Measurements from ENCODE around the gene IQSEC1. TPM values are rescaled to one million over a fixed set of nuclear protein-coding genes. Genes with fewer than 3 reads are reported as not detected.
A peak's percentile ranks its signal among the peaks of the same experiment; 100 is the strongest.

IQSEC1 gene
- total and polyA plus RNA-seq, 9 of the 15 experiments (the other 6 are each of a cell fraction or from before 2014, with no cell fraction given): 0.56 to 39.0 (median 6.8) TPM

DNA sequence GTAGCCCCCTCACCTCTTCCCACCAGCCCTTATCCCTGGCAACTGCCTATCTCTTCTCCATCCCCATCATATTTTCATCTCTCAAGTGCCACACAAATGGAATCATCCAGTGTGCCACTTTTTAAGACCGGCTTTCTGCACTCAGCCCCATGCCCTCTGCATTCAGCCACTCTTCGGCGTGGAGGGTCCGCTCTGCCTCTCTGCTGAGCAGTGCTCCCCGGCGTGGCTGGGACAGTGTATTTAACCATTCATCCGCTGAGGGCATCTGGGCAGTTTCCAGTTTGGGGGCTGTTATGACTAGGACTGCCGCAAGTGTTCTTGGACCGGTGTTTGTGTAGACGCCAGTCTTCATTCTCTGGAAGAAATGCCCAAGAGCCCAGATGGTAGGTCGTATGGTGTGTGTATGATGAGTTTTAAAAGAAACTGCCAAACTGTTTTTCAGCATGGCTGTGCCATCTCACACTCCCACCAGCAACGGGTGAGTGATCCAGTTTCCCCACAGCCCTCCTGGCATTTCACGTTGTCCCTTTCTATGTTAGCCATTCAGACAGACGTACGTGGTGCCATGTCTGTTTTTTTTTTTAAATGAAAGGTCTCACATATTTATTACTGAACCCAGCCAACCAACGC, 20.9 kb downstream of the IQSEC1 start:
- WGBS (ENCODE audit: insufficient coverage, low coverage, missing lambda C conversion rate): 12% methylated on average over 16 of the region's 16 CpGs
- Histone ChIP-seq H2AFZ (ENCODE audit: low read depth, low read length) (no peak overlapping the region), H3K36me3 (ENCODE audit: control insufficient read depth, insufficient read depth, low read length) (no peaks in the 10 kb centered on the region), H3K9ac (ENCODE audit: insufficient read depth in 1 of 2, low read depth in 2 of 2, low read length in 2 of 2) (0 out of 4 replicates have a peak overlapping the region, but pooled peaks of 1 of the 2 experiments have one; percentile 4), H3K9me3 (replicated peaks; ENCODE audit: control insufficient read depth, insufficient read depth, low read depth, low read length) (no peaks in the 10 kb centered on the region; the same call in 1 of the 2 replicates), H3K4me2 (ENCODE audit: insufficient read depth, low read length) (no peak overlapping the region), H4K20me1 (replicated peaks; ENCODE audit: control insufficient read depth, insufficient read depth, low read length) (peaks cover 23% of the 10 kb centered on the region), H3K4me1 (replicated peaks in 1 of 2; ENCODE audit: control insufficient read depth in 2 of 2, insufficient read depth in 2 of 2, low read length in 2 of 2) (peaks cover 0 to 10% of the 10 kb centered on the region in 2 experiments; a peak in 2 of 5 replicates), H3K9me1 (ENCODE audit: control insufficient read depth, insufficient read depth, low read length) (no peaks in the 10 kb centered on the region), H3K4me3 (no peak overlapping the region), H3K27me3 (ENCODE audit: control insufficient read depth in 2 of 2, insufficient read depth in 2 of 2, low read length in 2 of 2) (peaks cover 38 to 83% of the 10 kb centered on the region in 2 experiments), H3K27ac (ENCODE audit: extremely low read depth, low read depth, low read length) (no peak overlapping the region), H3K79me2 (ENCODE audit: control insufficient read depth, insufficient read depth, low read length) (no peaks in the 10 kb centered on the region)
- no peak for TF ChIP-seq SMARCC2 (IDR thresholded peaks at IDR 0.05; ENCODE audit: low read depth)
- no peak for TF ChIP-seq ELF1 (tag; IDR thresholded peaks at IDR 0.05)
- no peak for TF ChIP-seq ZFP30 (CRISPR knock-in tag; IDR thresholded peaks at IDR 0.05; ENCODE audit: borderline replicate concordance)
- no peak for TF ChIP-seq RAD51 (IDR thresholded peaks at IDR 0.05; ENCODE audit: borderline replicate concordance, low read depth)
- TF ChIP-seq, protein P1, sequence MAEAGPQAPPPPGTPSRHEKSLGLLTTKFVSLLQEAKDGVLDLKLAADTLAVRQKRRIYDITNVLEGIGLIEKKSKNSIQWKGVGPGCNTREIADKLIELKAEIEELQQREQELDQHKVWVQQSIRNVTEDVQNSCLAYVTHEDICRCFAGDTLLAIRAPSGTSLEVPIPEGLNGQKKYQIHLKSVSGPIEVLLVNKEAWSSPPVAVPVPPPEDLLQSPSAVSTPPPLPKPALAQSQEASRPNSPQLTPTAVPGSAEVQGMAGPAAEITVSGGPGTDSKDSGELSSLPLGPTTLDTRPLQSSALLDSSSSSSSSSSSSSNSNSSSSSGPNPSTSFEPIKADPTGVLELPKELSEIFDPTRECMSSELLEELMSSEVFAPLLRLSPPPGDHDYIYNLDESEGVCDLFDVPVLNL (CRISPR knock-in tag; IDR thresholded peaks at IDR 0.05; ENCODE audit: low read depth): no peak
- TF ChIP-seq SIRT6 (IDR thresholded peaks at IDR 0.05; ENCODE audit: low read depth, low read length): no peak
- TF ChIP-seq LEF1 (IDR thresholded peaks at IDR 0.05): no peak
- TF ChIP-seq, protein P2, sequence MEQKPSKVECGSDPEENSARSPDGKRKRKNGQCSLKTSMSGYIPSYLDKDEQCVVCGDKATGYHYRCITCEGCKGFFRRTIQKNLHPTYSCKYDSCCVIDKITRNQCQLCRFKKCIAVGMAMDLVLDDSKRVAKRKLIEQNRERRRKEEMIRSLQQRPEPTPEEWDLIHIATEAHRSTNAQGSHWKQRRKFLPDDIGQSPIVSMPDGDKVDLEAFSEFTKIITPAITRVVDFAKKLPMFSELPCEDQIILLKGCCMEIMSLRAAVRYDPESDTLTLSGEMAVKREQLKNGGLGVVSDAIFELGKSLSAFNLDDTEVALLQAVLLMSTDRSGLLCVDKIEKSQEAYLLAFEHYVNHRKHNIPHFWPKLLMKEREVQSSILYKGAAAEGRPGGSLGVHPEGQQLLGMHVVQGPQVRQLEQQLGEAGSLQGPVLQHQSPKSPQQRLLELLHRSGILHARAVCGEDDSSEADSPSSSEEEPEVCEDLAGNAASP (IDR thresholded peaks at IDR 0.05): no peak
- no peak for TF ChIP-seq KDM5B (IDR thresholded peaks at IDR 0.05; ENCODE audit: insufficient replicate concordance, low read depth, low read length)
- no peak for TF ChIP-seq SRF (CRISPR knock-in tag; IDR thresholded peaks at IDR 0.05)
- no peak for TF ChIP-seq ESRRB (CRISPR knock-in tag; IDR thresholded peaks at IDR 0.05; ENCODE audit: borderline replicate concordance)
- no peak for TF ChIP-seq ERF (CRISPR knock-in tag; IDR thresholded peaks at IDR 0.05)
- TF ChIP-seq PYGO2 (tag; IDR thresholded peaks at IDR 0.05): no peak
- no peak for TF ChIP-seq ZNF717 (CRISPR knock-in tag; IDR thresholded peaks at IDR 0.05)
- TF ChIP-seq, protein P3, sequence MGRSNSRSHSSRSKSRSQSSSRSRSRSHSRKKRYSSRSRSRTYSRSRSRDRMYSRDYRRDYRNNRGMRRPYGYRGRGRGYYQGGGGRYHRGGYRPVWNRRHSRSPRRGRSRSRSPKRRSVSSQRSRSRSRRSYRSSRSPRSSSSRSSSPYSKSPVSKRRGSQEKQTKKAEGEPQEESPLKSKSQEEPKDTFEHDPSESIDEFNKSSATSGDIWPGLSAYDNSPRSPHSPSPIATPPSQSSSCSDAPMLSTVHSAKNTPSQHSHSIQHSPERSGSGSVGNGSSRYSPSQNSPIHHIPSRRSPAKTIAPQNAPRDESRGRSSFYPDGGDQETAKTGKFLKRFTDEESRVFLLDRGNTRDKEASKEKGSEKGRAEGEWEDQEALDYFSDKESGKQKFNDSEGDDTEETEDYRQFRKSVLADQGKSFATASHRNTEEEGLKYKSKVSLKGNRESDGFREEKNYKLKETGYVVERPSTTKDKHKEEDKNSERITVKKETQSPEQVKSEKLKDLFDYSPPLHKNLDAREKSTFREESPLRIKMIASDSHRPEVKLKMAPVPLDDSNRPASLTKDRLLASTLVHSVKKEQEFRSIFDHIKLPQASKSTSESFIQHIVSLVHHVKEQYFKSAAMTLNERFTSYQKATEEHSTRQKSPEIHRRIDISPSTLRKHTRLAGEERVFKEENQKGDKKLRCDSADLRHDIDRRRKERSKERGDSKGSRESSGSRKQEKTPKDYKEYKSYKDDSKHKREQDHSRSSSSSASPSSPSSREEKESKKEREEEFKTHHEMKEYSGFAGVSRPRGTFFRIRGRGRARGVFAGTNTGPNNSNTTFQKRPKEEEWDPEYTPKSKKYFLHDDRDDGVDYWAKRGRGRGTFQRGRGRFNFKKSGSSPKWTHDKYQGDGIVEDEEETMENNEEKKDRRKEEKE (IDR thresholded peaks at IDR 0.05; ENCODE audit: borderline replicate concordance in 1 of 2, control insufficient read depth in 1 of 2, low read depth in 2 of 2, low read length in 1 of 2): no peak
- TF ChIP-seq POU5F1 (IDR thresholded peaks at IDR 0.05; ENCODE audit: borderline replicate concordance, low read depth, low read length, partially characterized antibody): no peak
- TF ChIP-seq SNRNP70 (optimal IDR thresholded peaks at IDR 0.05; ENCODE audit: low read depth, low read length): no peak
- no peak for ATAC-seq
- POLR2A ChIA-PET: interaction anchor here (0.6 to 1.7 kb wide), 4 partner anchors 12 to 488 kb away, joined by 3 to 5 read pairs (median 3); no protein-coding TSS in a partner anchor
- intact Hi-C loops (cut with micrococcal nuclease) (no loop called here), in situ Hi-C loops (cut with MboI) (no loop called here)
- BruUV-seq (replicated peaks): no TSS peak
- CTCF ChIA-PET (ENCODE audit: low intra/inter-chr PET ratio): no interaction called here
- FAIRE-seq: no peak
- DNase-seq (ENCODE audit: extremely low read depth in 1 of 4, low spot score in 3 of 4): no peak
